ENCODE data around the gene BEX4.

BEX4 gene

DNA sequence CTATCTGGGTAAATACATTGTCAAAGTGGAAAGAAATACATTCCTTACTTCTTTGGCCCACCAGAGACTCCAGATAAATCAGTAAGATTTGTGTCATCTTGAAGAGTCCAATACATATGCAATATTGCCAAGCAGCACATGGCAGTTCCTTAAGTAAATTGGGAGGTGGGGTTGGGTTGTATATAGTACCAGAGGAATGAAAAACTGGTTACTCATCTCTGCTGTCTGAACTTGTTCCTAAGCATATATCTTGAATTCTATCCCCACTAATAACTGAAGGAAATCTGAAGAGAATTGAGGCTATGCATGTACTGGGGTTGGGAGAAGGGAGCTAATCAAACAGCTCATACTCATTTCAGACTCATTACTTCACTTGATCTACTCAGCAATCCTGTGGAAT lies 25.2 kb downstream of the BEX4 start:
- no peak for DNase-seq

DNA sequence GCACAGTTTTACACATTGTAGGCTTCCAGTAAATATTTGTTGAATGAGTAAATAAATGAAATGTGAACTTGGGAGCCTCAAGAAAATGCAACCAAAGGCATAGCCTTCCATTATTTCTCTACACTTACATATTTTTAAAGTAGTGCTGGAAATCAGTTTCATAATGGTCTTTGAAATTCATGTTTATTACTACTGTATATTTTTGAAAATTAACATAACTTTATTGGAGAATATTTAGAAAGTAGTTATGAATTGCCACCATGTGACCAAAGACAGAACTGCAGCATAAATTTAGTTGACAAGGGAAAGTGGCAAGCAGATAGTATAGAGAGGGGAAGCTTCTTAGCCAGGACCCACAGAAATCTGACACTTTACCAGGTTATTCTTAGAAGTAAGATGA lies 33.6 kb downstream of the BEX4 start:
- peak in 1 of 2 donors; percentile 38 for DNase-seq

- no peak for DNase-seq
Measured at GRCh38 chrX:103249805-103250204, 34.9 kb downstream of the BEX4 start.

DNA sequence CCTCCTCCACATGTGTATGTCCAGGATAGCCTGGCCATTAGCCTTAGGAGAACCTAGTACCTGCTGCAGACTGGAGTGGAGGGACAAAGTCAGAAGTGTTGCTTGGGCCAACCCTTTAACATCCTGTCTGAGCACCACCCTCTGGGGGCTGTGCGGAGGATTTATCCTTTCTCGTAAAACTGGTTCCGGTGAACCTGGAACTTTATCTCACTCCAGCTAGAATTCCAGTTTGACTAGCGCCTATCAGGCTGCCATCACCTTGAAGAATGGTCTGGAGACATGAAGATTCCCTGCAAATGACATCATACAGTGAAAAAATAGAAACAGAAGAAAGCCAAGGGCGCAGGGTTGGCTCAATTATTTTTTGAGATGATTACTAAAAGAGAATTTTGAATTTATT lies 36.1 kb downstream of the BEX4 start:
- DNase-seq: no peak

DNA sequence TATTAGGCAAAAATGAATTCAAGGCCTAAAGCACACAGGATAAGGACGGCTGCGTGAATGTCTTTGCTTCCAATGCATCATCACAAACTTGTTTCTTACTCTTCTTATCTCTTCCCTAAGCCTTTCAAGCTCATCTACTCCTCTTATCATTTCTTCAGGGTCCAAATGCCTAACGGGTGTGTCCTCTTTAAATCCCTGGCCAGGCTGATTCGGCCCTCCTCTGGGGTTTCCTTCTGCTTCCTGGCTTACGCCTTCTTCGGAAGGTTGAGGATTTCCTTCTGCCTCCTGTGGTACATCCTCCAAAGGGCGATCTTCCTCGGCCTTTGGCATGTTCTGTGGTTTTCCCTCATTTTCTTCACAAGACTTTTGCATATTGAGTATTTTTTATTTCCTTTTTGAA lies 38.7 kb downstream of the BEX4 start:
- no peak for DNase-seq

DNA sequence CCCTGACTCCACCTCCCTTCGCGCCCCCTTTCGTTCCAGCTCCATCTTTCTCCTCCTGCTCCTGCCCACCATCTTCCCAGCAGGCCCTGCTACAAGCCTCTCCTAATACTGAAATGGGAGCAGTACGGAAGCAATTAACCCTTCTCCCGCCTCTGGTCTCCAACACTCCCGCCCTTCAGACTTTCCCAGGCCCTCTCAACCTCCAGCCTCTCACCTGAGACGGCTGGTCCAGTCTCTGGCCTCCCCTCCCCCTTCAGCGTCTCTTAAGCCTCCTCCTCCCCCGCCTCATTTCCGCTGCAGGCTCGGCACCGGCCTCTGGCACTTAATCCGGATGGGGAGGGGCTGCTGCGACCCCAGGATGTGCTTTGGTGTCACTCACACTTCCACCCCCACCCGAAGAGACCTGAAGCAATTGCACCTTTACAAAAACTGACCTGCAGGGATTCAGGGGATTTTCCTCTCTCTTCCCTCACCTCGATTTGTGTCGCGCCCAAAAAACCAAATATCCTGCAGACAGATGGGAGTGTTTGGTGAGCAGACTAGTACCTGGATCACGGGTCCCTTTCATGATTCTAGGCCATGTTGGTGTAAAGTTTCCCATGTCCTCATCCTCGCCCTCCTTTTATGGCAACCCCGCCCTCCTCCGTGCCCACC lies 39.4 kb downstream of the BEX4 start:
- DNase-seq: peak; percentile 36 to 40

GRCh38 chrX:103254921-103255493 lies 40.1 kb downstream of the BEX4 start, which contains the start of gene TCEAL8:
TCEAL8 (minus strand) TSS chrX:103255155; CDS start chrX:103253979, 1,176 bp downstream.
- DNase-seq: peak; percentile 63 to 64

DNA sequence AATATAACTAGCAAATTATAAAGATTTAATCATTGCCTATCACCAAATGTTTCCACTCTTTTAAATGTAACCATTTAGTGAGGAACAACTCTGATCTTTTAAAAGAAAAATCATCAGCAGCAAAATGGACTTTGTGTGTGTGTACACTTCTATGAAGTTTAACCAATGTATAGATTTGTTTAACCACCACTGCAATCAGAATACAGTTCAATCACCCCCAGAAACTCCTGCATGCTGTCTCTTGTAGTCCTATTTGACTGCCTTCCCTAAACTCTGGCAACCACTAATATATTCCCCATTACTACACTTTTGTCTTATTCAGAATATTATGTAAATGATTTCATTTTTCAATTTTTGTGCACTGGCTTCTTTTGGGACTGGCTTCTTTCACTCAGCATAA lies 41.7 kb downstream of the BEX4 start:
- no peak for DNase-seq

DNA sequence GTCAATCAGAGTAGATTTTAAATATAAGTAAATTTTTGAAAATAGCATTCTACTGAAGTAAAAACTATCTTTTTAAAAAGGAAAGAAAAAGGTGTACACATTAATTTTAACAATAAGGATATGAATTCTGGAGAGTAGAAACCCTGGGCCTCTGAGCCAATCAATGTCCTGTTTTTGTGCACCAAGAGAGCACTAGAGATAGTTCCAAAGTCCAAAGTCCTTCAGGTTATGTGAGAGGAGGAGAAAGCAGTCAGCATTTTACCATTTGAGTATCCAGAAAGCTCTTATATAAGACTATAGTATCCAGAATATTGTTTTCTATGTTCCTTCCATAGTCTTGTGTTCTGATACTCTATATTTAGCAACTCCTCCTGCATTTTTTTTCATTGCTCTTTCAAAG lies 43.4 kb downstream of the BEX4 start:
- no peak for DNase-seq

Data from CD4-positive, alpha-beta T cell treated with Interleukin-1 beta for 1 hour (primary cell).